ENCODE measurements around the gene SHISA2. TPM values are rescaled to one million over a fixed set of nuclear protein-coding genes. Genes with fewer than 3 reads are reported as not detected.
"Not testable (repeated sequence)": the region's sequence is repeated elsewhere in the genome, so short reads cannot be mapped to it uniquely, and the experiment has no call there.

SHISA2 gene
- total RNA-seq: 12.9 and 13.2 TPM in 2 replicates

DNA sequence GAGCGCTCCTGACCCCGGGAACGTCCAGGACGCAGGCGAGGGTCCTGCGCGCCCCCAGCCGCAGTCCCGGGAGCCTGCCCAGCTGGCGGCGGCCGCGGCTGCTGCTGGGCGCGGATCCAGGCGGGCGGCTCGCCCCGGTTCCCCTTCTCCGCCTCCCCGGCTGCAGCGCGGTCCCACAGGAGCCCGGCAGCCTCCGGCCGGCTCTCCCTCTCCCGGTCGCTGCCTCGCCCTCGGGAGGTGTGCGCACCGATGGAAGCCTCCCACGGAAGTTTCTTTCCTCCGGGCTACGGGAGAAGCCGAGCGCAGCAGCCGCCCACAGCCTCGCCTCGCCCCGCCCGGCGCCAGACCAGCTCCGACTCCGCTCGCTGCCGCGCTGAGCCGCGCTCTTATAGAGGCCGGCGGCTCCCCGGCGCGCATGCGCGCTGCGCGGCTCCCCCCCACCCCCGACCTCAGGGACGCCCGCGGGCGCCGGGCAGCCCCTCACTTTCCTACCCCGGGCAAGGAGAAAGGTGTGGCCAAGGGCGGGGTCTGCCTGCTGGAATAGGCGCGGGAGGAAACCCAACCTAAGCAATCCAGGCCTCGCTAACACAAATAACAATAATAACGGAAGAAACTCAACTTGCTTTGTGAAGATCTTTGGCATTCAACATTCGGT is at the start of gene SHISA2:
Gene SHISA2 (minus strand): TSS at position 360 of the 655 bp plus-strand sequence. CDS start 1,041 bp downstream, outside the sequence.
- intact Hi-C loops (cut with micrococcal nuclease): loop anchor here (1.0 to 10.0 kb wide), 8 partner anchors 39 to 747 kb away; partner anchors contain the start of gene NUP58

DNA sequence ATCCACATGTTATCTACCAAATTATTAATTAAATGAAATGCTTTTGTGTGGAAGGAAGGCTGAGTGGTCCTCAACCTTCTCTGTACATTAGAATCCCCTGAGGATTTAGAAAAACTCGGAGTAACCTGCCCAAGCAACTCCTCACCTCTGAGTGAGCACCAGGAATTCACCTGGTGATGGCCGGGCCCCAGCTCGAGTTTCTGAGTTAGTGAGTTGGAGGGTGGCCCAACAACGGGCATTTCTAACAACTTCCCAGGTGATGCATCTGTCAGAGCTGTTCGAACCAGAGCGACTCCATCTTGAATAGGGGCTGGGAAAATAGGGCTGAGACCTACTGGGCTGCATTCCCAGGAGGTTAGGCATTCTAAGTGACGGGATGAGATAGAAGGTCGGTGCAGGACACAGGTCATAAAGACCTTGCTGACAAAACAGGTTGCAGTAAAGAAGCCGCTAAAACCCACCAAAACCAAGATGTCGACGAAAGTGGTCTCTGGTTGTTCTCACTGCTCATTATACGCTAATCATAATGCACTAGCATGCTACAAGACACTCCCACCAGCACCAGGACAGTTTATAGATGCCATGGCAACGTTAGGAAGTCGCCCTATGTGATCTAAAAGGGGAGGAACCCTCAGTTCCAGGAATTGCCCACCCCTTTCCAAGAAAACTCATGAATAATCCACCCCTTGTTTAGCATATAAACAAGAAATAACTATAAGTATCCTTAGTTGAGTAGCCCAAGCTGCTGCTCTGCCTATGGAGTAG is 44.2 kb upstream of the SHISA2 start:
- intact Hi-C loops (cut with micrococcal nuclease): no loop called here

DNA sequence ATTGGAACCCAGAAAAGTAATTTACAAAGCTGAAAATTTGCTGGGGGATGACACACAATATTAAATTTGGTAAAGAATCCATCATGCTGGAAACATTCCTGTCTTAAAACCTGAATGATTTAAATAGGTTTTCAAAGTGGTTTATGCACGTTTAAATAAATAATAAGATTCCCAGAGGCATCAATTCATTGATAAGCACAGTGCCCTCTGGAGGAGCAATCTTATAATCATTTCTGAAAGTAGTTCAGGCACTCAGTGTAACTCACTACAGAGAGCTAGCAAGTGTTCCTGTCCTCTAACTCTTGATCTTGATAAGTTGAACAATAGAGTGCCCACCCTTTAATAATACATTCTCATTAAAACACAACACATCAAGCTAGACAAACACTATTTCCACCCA is 43.5 kb upstream of the SHISA2 start:
- intact Hi-C loops (cut with micrococcal nuclease): no loop called here

DNA sequence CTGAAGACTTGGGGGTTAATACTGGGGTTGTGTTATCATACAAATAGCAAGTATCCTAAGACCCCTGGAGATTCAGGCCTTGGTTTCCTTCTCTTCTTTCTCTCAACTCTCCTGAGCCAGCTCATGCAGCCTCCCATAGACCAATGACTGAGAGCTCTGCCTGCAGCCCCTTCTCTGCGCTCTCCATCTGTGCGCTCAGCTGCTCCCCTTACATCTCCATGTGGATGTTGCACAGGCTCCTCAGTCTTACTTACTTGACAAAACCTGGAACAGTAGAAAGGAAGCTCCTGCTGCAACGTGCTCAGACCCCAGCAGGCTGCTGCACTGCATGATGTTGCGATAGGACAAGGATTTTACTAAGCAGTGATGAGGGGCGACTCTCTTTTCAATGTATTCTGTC is 25.0 kb upstream of the SHISA2 start:
- intact Hi-C loops (cut with micrococcal nuclease): not testable (repeated sequence)

DNA sequence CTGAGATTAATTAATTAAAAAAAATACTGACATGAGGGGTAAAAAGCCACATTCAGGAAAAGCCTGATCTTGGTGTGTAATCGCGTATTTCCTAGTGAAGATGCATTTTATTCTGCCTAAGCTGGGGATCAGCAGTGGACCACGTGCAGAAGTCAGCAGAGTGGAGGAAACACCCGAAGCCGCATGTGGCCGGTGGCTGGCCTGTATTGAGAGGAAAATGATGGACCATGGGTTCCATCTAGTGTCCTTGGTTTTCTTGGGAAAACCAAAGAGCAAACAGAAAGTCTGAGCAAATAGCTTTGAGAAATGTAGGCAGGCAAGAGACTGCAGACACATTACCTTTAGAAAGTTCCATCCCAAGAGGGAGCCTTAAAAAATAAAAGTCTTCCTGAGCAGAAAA is 23.7 kb upstream of the SHISA2 start:
- intact Hi-C loops (cut with micrococcal nuclease): no loop called here

DNA sequence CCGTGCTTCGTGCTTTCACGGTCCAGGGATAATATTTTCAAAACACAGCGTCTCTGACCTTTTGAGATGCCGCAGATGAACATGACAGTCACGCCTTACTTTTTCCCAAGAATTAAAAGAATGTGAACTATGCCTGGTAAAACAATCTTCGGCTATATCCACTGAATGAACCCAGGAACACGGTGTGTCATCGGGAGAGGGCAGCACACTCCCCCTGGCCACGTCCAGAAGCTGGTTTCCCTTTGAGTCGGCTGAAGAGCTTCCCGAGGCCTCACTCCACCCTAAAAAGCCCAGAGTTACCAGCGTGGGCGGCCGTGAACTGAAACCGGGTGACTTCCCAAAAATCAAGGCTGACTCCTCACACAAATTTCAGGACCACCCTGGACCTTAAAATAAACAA is 22.9 kb upstream of the SHISA2 start:
- intact Hi-C loops (cut with micrococcal nuclease): no loop called here

DNA sequence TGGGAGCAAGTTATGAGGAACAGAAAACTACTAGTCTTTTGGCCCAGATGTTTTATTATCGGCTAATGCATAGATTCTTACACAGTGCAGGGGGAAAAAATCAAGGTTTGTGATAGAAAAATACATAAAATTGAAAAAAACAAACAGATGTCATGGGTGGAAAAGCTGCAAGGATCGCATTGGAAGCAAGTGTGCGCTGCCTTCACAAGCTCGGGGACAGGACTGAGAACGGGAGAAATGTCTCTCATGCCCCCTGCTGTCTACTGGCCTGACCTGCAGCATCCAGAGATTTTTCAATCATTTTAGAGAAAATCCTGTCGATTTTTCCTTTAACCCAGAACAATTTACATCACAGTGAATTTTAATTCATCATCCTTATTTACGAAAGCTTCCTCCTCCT is 20.5 kb upstream of the SHISA2 start:
- intact Hi-C loops (cut with micrococcal nuclease): loop anchor here (1.0 kb wide), 2 partner anchors 498 to 562 kb away; no protein-coding TSS in a partner anchor

DNA sequence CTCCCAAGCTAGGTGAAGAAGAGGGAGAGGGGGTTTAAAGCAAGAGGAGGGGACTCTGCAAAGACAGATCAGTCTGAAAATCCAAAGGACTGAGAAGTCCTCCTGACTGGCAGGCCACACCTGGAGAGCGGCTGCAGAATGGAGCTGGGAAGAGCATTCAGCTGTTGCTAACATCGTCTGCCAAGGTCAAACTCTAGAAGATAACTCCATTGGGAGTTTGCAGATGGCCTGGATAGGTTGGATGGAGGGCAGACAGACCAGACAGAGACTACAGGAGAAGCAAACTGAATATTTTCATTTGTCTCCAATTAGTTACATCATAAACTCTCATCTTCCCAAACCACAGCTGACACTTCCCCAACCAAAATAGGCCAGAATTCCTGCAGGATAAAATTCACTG is 19.9 kb upstream of the SHISA2 start:
- intact Hi-C loops (cut with micrococcal nuclease): loop anchor here (1.0 kb wide), 2 partner anchors 497 to 561 kb away; no protein-coding TSS in a partner anchor

DNA sequence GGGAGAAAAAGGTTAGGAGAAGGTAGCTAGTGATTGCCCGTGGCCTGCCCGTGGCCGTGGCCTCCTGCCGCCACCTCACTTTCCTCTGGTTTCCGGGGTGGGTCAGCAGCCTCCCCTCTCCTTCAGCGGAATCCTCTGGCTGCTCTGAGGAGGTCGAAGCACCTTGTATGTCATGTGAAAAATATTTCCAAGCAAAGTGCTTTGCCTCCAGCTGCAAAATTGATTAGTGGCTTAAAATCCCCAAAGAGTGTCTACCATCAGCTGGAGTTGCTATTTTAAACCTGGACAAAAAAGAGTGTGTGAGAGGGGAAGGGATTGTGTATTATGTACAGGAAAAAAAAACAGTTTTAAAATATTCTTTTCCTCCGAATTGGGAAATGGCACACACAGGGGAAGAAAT is 17.8 kb upstream of the SHISA2 start:
- intact Hi-C loops (cut with micrococcal nuclease): not testable (repeated sequence)

DNA sequence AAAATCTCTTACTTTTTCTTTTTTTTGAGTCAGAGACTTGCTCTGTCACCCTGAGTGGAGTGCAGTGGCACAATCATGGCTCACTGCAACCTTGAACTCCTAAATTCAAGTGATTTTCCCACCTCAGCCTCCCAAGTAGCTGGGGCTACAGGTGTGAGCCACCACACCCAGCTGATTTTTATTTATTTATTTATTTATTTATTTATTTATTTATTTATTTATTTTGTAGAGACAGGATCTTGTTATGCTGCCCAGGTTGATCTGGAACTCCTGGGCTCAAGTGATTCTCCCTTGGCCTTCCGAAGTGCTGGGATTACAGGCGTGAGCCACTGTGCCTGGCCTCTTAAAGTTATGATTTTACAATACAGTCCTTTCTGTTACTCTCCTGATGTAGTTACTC is 16.6 kb upstream of the SHISA2 start:
- intact Hi-C loops (cut with micrococcal nuclease): not testable (repeated sequence)

DNA sequence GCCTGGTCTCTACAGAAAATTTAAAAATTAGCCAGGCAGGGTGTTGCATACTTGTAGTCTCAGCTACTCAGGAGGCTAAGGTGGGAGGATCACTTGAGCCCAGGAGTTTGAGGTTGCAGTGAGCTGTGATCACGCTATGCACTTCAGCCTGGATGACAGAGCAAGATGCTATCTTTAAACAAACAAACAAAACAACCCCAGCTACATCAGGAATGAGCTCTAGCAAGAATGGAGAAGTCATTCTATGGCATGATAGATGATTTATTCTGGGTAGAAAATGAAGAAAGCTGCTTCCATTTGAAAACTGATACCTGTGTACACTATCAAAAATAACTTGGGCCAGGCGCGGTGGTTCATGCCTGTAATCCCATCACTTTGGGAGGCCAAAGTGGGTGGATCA is 15.8 kb upstream of the SHISA2 start:
- intact Hi-C loops (cut with micrococcal nuclease): no loop called here

DNA sequence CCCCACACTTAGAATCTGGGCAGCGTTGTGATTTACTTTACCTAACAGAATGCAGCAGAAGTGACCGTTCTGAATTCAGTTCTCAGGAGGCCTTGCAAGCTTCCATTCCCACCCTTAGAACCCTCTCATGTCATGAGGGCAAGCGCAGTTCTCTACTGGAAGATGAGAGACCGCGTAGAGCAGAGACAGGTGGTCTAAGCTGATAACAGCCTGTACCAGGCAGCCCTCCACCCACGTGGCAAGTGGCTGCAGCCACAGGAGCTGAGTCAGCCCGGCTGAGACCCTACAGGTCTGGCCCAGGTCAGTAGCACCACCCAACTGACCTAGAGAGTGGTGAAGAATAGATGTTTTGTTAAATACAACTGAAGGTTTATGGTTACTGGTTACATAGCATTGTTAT is 14.7 kb upstream of the SHISA2 start:
- intact Hi-C loops (cut with micrococcal nuclease): not testable (repeated sequence)

DNA sequence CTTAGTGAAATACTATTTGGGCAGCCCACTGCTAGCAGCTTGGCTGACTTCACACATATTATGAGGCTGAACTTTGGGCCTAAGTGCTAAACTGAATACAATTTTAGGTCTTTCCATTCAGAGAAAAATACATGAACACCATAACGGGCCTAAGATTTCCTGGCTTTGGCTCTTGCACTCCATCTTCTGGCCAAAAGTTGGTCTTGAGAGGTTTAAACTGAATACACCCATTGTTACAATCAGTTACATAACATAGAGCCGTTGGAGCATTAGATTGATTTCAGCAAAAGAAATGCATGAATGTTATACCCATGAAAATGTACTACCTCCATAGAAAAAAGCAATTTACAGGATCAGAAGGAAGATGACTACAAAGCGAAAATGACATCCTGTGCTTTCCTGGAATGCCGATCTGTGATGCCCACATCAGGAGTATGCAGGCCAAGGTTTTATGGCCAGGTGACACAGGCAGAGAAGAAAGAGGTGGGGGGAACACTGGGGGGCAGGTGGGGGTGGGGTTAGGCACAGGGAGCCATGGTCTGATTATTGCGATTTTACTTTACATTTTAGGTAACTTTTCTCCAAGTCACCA is 11.1 kb upstream of the SHISA2 start:
- intact Hi-C loops (cut with micrococcal nuclease): loop anchor here (1.0 to 5.0 kb wide), 5 partner anchors 234 to 556 kb away; no protein-coding TSS in a partner anchor

DNA sequence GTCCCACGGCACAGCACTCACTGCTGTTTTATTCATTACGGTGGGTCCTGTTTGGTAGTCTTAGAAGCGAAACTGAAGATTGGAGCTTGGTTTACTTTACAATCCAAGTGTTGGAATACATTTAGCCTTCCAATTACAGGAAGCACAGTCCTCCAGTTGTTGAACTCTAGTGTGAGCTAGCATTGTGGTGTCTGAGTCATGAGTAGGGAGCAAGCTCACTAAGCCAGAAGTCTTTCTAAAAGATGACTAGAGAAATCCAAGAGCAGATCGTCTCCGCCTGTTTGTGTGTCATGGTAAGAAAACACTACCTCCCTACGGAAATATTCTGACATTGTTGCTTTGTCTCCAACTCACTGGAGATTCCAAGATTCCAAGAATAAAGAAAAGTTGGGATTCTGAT is 10.1 kb upstream of the SHISA2 start:
- intact Hi-C loops (cut with micrococcal nuclease): loop anchor here (2.0 to 5.0 kb wide), 3 partner anchors 310 to 555 kb away; no protein-coding TSS in a partner anchor

DNA sequence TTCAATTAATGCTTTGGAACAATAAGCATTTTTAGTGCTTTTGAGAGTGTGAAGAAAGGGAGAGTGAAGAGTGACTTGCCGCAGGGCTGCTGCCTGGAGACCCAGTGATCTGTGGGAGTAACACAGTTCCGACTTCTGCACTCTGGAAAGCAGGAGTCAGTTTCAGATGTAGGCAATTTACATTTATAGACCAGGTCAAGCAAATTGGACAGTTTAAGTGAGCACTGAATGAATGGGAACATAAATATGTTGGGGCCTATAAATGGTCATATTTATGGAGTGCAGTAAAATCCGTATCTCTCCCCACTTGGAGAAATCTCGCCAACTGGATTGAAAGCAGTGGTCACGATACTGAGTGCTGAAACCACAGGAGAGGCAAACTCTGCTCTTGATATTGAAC is 9.4 kb upstream of the SHISA2 start:
- intact Hi-C loops (cut with micrococcal nuclease): loop anchor here (5.0 kb wide), 2 partner anchors 309 to 554 kb away; no protein-coding TSS in a partner anchor

DNA sequence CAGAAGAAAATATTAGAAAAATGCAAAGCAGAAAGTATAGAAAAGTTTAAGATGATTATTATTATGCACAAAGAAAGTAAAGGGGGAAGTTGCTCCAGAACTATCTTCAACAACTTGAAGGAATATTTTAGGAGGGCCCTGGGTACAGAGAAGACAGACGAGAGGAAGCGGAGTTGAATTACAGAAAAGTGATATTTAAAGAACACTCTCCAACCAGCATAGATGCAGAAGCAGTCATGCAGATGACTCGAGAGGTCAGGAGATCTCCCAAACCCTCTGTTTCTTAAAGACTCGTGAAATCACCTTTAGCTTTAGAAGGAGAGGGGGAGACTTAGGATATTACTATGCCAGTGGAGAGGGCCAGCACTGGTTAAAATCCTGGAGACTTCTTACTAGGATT is 8.5 kb upstream of the SHISA2 start:
- intact Hi-C loops (cut with micrococcal nuclease): loop anchor here (5.0 kb wide), 2 partner anchors 308 to 553 kb away; no protein-coding TSS in a partner anchor

DNA sequence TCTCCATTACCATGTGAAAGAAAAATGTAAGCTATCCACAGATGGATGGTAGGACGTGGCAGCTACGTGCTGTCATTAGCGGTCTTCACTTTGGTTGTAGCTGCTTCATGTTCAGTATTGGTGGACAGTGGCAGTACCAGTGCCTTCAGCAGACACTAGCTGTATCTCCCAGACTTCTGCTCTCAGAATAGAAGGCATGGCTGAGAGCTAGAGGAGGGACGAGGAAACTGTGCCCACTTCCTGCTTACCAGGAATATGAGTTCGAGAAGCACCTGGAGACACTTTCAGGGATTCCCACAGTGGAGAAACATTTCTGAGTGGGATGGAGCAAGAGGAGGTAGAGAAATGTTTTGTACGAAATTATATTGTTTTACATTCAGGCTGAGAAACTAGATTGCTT is 6.9 kb upstream of the SHISA2 start:
- intact Hi-C loops (cut with micrococcal nuclease): loop anchor here (10.0 kb wide), 1 partner anchor 754 kb away; the partner anchor contains the start of gene NUP58

DNA sequence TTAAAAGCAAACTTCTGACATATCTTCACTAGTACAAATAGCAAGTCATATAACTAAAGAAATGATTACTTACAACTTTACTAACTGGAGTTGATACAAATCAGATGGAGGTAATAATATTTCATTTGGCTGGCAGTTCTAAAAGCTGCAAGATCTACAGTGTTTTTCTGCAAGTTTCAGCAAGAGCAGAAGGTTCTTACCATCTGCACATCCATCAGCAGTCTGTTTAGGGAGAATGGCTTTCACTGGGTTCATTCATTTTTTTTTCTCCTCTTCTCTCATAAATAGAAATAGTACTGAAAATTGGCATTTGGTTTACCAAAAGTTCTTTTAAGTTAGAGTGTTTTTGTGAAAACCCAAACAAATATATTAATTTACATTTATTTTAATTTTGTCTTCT is 3.1 kb upstream of the SHISA2 start:
- intact Hi-C loops (cut with micrococcal nuclease): loop anchor here (5.0 to 10.0 kb wide), 2 partner anchors 318 to 750 kb away; partner anchors contain the start of gene NUP58

DNA sequence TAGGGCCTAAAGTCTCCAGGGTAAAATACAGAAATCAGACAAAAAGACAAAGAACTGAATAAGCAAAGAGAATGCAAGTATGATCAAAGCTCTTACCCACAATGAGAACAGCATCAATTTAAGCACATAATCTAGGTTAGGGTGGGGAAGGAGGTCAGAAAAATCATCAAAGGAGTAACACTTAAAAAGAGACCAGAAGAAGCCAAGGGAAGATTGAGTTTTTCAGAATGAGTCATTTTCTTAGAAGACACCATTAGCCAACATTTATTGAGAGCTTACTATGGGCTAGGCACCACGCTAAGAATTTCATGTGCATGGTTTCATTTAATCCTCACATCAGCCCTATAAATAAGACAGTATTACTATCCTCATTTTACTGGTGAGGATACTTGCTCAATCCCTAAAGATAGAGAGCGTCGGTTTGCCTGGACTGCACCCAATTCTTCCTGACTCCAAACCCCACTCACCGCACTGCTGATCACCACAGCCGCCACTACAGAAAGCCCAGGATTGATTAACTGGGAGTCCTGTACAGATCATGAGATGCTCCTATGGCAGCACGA is 1.7 kb upstream of the SHISA2 start:
- intact Hi-C loops (cut with micrococcal nuclease): loop anchor here (2.0 to 10.0 kb wide), 7 partner anchors 41 to 749 kb away; partner anchors contain the start of gene NUP58

DNA sequence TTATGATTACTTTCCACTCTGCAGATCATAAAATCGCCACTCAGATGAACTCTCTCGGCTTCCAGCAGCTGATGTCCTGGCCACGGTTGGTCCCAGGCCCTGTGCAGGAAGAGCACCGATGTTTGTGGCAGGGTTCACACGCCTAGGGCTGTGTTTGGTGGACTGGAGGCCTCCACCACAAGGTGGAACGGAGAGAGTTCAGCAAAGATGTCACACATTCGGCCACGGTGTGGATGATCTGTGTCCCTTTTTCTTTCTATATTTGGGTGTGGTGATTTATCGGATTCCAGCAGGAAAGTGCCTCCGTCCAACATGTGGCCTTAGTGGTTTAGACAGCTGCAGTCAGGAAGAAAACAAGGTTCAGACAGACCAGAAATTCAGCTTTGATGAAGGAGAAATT is 521 bp upstream of the SHISA2 start:
- intact Hi-C loops (cut with micrococcal nuclease): loop anchor here (1.0 to 10.0 kb wide), 8 partner anchors 40 to 748 kb away; partner anchors contain the start of gene NUP58

DNA sequence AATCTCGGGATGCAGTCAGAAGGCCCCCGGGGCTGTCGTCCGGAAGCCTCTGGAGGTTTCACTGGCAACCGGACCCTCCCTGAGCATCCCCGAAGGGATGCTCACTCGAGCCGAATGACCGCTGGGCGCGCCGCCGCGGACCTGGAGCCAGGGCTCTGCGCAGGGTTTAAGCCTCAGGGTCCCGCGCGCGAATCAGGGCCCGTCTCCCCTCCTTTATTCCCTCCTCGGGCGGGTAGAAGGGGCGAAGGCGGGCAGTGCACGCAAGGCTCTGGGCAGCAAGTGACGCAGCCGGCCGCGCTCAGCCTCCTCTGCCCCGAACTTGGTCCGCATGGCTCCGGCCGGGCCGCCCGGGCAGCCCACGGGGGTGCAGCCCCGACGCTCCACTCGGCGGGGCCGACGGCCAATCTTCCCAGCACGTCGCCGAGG is 572 bp downstream of the SHISA2 start:
- intact Hi-C loops (cut with micrococcal nuclease): loop anchor here (5.0 to 10.0 kb wide), 2 partner anchors 314 to 746 kb away; partner anchors contain the start of gene NUP58

Data from T-helper 1 cell treated with Interleukin-12 subunit alpha and Interleukin-12 subunit beta and Interleukin-4 antibody, amounts not matched to agents 30 ng/mL and 1 ng/mL, for 36 hours (primary cell).